ENCODE measurements around the gene OCA2. TPM values are rescaled to one million over a fixed set of nuclear protein-coding genes. Genes with fewer than 3 reads are reported as not detected.

OCA2 gene
- total and polyA plus RNA-seq, 2 of the 4 experiments (the other 2 are of a cell fraction): under 0.01 to 0.03 TPM

DNA sequence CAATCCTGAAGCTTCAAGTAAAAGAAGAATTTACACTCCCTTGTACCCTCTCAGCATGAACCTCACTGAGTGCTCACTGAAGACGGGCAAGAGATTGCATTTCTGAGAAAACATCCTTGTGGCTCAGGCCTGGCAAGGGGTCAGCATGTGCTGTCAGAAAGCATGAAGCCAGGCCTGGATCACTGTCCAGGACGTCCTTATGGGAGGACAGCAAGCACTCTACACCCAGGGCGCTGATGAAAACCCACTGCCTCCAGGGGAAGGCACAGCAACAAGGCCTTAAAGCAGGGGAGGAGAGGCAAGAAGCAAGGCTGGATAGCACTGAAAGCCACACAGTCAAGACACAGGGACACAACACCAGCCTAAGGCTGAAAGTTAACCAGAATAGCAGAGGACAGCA, 315.4 kb downstream of the OCA2 start:
- no peak overlapping the region for H2AFZ ChIP-seq (replicated peaks; ENCODE audit: low read length, poor library complexity)
- no peaks in the 10 kb centered on the region for H3K27me3 ChIP-seq (ENCODE audit: control insufficient read depth, insufficient read depth, low read length)
- H4K8ac ChIP-seq (ENCODE audit: low read depth in 2 of 2, low read length in 2 of 2): no peak overlapping the region
- dilution Hi-C loops (cut with HindIII; ENCODE audit: low sequenced_read_pairs, unreplicated experiment): no loop called here
- H3K9me1 ChIP-seq (ENCODE audit: insufficient read depth, low read length): no peaks in the 10 kb centered on the region
- no peak overlapping the region for H4K5ac ChIP-seq (ENCODE audit: low read depth, low read length)
- WGBS, 2 experiments (ENCODE audit: extremely low coverage in 2 of 2, insufficient read length in 1 of 2): no CpG with 5 or more reads among the region's 3 CpGs
- H3K14ac ChIP-seq (replicated peaks; ENCODE audit: low read depth, low read length): no peak overlapping the region
- H3K9me3 ChIP-seq (ENCODE audit: control insufficient read depth, insufficient read depth, low read length): peaks cover 14% of the 10 kb centered on the region
- no peak overlapping the region for H3K18ac ChIP-seq (ENCODE audit: low read depth, low read length)
- H2BK15ac ChIP-seq (ENCODE audit: low read depth, low read length): no peak overlapping the region
- ChIA-PET CTCF (no interaction called here), POLR2A (ENCODE audit: unreplicated experiment) (no interaction called here)
- H3K9ac ChIP-seq (ENCODE audit: low read depth, low read length): no peak overlapping the region
- H2BK5ac ChIP-seq (ENCODE audit: low read depth, low read length, poor library complexity, severe bottlenecking): no peak overlapping the region
- DNase-seq (no peak), ATAC-seq (ENCODE audit: low read depth) (no peak)
- H3K4me2 ChIP-seq (ENCODE audit: low read depth, low read length): no peak overlapping the region
- no peaks in the 10 kb centered on the region for H3K79me1 ChIP-seq (ENCODE audit: low read depth in 1 of 2, low read length in 2 of 2)
- no peak overlapping the region for H3K23ac ChIP-seq (ENCODE audit: low read depth, low read length)
- H2BK120ac ChIP-seq (ENCODE audit: low read depth, low read length): no peak overlapping the region
- no peak overlapping the region for H3K27ac ChIP-seq (ENCODE audit: insufficient read depth, low read length)
- H4K91ac ChIP-seq (ENCODE audit: insufficient read depth, low read depth, low read length): no peak overlapping the region
- no peak overlapping the region for H2AK5ac ChIP-seq (ENCODE audit: low read depth, low read length)
- no peak overlapping the region for H3K4ac ChIP-seq (ENCODE audit: low read depth, low read length)
- no TSS peak for BruUV-seq (replicated peaks)
- no peaks in the 10 kb centered on the region for H3K4me1 ChIP-seq (ENCODE audit: control insufficient read depth, insufficient read depth, low read length)
- H4K20me1 ChIP-seq (ENCODE audit: insufficient read depth, low read length): no peaks in the 10 kb centered on the region
- H3K56ac ChIP-seq (ENCODE audit: extremely low read depth, insufficient read depth, low read length): no peak overlapping the region
- H2BK20ac ChIP-seq (ENCODE audit: low read depth, low read length): no peak overlapping the region
- H3K4me3 ChIP-seq (ENCODE audit: insufficient read depth, low read depth, low read length): no peak overlapping the region
- H2AK9ac ChIP-seq (replicated peaks; ENCODE audit: low read depth, low read length, poor library complexity): no peak overlapping the region
- TF ChIP-seq MAFK (IDR thresholded peaks at IDR 0.05; ENCODE audit: low read depth, low read length) (no peak), CHD1 (IDR thresholded peaks at IDR 0.05; ENCODE audit: low read depth, low read length) (no peak), BHLHE40 (IDR thresholded peaks at IDR 0.05; ENCODE audit: low read depth, low read length) (no peak), NFE2L2 (IDR thresholded peaks at IDR 0.05; ENCODE audit: low read depth, low read length) (no peak), RCOR1 (IDR thresholded peaks at IDR 0.05; ENCODE audit: insufficient replicate concordance, low read length) (no peak)
- TF ChIP-seq, protein P1, sequence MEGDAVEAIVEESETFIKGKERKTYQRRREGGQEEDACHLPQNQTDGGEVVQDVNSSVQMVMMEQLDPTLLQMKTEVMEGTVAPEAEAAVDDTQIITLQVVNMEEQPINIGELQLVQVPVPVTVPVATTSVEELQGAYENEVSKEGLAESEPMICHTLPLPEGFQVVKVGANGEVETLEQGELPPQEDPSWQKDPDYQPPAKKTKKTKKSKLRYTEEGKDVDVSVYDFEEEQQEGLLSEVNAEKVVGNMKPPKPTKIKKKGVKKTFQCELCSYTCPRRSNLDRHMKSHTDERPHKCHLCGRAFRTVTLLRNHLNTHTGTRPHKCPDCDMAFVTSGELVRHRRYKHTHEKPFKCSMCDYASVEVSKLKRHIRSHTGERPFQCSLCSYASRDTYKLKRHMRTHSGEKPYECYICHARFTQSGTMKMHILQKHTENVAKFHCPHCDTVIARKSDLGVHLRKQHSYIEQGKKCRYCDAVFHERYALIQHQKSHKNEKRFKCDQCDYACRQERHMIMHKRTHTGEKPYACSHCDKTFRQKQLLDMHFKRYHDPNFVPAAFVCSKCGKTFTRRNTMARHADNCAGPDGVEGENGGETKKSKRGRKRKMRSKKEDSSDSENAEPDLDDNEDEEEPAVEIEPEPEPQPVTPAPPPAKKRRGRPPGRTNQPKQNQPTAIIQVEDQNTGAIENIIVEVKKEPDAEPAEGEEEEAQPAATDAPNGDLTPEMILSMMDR (conservative IDR thresholded peaks at IDR 0.05; ENCODE audit: low read depth, low read length): no peak
- in situ Hi-C loops (cut with MboI; ENCODE audit: low sequenced_read_pairs): no loop called here
- intact Hi-C loops (cut with micrococcal nuclease): no loop called here
- no peaks in the 10 kb centered on the region for H3K36me3 ChIP-seq (ENCODE audit: control insufficient read depth, insufficient read depth, low read length)

All from IMR-90 (cell line).